Dendritic cell treated with granulocyte-macrophage colony-stimulating factor and Interleukin-4, amounts not matched to agents 40 ng/mL and 50 ng/mL, for 4 days (primary cell): ENCODE measurements around the gene BPIFA2.

Experiments
- H3K27ac Mint-ChIP-seq: one replicate; pipeline ENCODE4 v1.8.0; 2022; ENCODE audit warnings: mild to moderate bottlenecking, mixed read lengths
- H3K27me3 Mint-ChIP-seq: one replicate; pipeline ENCODE4 v1.8.0; 2022; ENCODE audit warnings: mild to moderate bottlenecking, mixed read lengths
- H3K36me3 Mint-ChIP-seq: one replicate; pipeline ENCODE4 v1.8.0; 2022; ENCODE audit warnings: low read depth, mixed read lengths
- H3K4me1 Mint-ChIP-seq: one replicate; pipeline ENCODE4 v1.8.0; 2022; ENCODE audit warnings: low read depth, mixed read lengths
- H3K4me3 Mint-ChIP-seq: one replicate; pipeline ENCODE4 v1.8.0; 2022; ENCODE audit warnings: mild to moderate bottlenecking, moderate library complexity, mixed read lengths
- H3K9me3 Mint-ChIP-seq: one replicate; pipeline ENCODE4 v1.8.0; 2022; ENCODE audit warnings: mixed read lengths
- intact Hi-C: fragments of 100-400 bp; cut with micrococcal nuclease; formaldehyde crosslinking; loops from one replicate; pipeline ENCODE4 v1.15.0; 2022

The BPIFA2 gene

GRCh38 chr20:33192912-33193501 is 25.0 kb downstream of the BPIFA2 start:
- Mint-ChIP-seq H3K27me3 (peaks cover 4% of the 10 kb centered on the region), H3K9me3 (no peaks in the 10 kb centered on the region), H3K36me3 (no peaks in the 10 kb centered on the region), H3K27ac (no peak overlapping the region), H3K4me1 (no peaks in the 10 kb centered on the region), H3K4me3 (no peak overlapping the region)
- intact Hi-C loops, result no loop called here

GRCh38 chr20:33199026-33199425 is 31.1 kb downstream of the BPIFA2 start:
- intact Hi-C loops, result no loop called here
- H3K36me3 Mint-ChIP-seq, result no peaks in the 10 kb centered on the region
- no peaks in the 10 kb centered on the region for H3K9me3 Mint-ChIP-seq
- no peaks in the 10 kb centered on the region for H3K4me1 Mint-ChIP-seq
- H3K27ac Mint-ChIP-seq, result no peak overlapping the region
- peaks cover 4% of the 10 kb centered on the region for H3K27me3 Mint-ChIP-seq
- no peak overlapping the region for H3K4me3 Mint-ChIP-seq

GRCh38 chr20:33202451-33202850 is 34.5 kb downstream of the BPIFA2 start:
- H3K27ac Mint-ChIP-seq, result no peak overlapping the region
- peaks cover 4% of the 10 kb centered on the region for H3K27me3 Mint-ChIP-seq
- H3K9me3 Mint-ChIP-seq, result no peaks in the 10 kb centered on the region
- H3K4me1 Mint-ChIP-seq, result no peaks in the 10 kb centered on the region
- intact Hi-C loops, result no loop called here
- H3K4me3 Mint-ChIP-seq, result no peak overlapping the region
- no peaks in the 10 kb centered on the region for H3K36me3 Mint-ChIP-seq

- H3K27me3 Mint-ChIP-seq, result peaks cover 4% of the 10 kb centered on the region
- no peaks in the 10 kb centered on the region for H3K36me3 Mint-ChIP-seq
- no peaks in the 10 kb centered on the region for H3K9me3 Mint-ChIP-seq
- intact Hi-C loops, result no loop called here
- H3K4me3 Mint-ChIP-seq, result no peak overlapping the region
- H3K27ac Mint-ChIP-seq, result no peak overlapping the region
- no peaks in the 10 kb centered on the region for H3K4me1 Mint-ChIP-seq
These were observed 35.5 kb downstream of the BPIFA2 start for GRCh38 chr20:33203444-33203843.

- Mint-ChIP-seq H3K4me1 (no peaks in the 10 kb centered on the region), H3K4me3 (no peak overlapping the region), H3K27me3 (peaks cover 19% of the 10 kb centered on the region), H3K9me3 (no peaks in the 10 kb centered on the region), H3K27ac (no peak overlapping the region), H3K36me3 (no peaks in the 10 kb centered on the region)
- intact Hi-C loops, result no loop called here
These were observed 41.8 kb downstream of the BPIFA2 start for GRCh38 chr20:33209789-33210188.

- Mint-ChIP-seq H3K36me3 (no peaks in the 10 kb centered on the region), H3K27ac (no peak overlapping the region), H3K4me3 (no peak overlapping the region), H3K4me1 (no peaks in the 10 kb centered on the region), H3K27me3 (peaks cover 20% of the 10 kb centered on the region), H3K9me3 (no peaks in the 10 kb centered on the region)
- intact Hi-C loops, result no loop called here
These were observed 42.4 kb downstream of the BPIFA2 start for GRCh38 chr20:33210371-33210770.

- H3K27me3 Mint-ChIP-seq, result peaks cover 23% of the 10 kb centered on the region
- intact Hi-C loops, result no loop called here
- no peak overlapping the region for H3K4me3 Mint-ChIP-seq
- no peaks in the 10 kb centered on the region for H3K4me1 Mint-ChIP-seq
- no peaks in the 10 kb centered on the region for H3K9me3 Mint-ChIP-seq
- H3K27ac Mint-ChIP-seq, result no peak overlapping the region
- H3K36me3 Mint-ChIP-seq, result no peaks in the 10 kb centered on the region
These were observed 44.0 kb downstream of the BPIFA2 start for GRCh38 chr20:33211817-33212424.

- H3K9me3 Mint-ChIP-seq, result no peaks in the 10 kb centered on the region
- H3K27ac Mint-ChIP-seq, result no peak within 1 kb of the TSS
- H3K4me3 Mint-ChIP-seq, result no peak within 1 kb of the TSS
- no peaks in the 10 kb centered on the region for H3K4me1 Mint-ChIP-seq
- intact Hi-C loops, result no loop called here
- H3K36me3 Mint-ChIP-seq, result no peaks in the 10 kb centered on the region
- peaks cover 21% of the 10 kb centered on the region for H3K27me3 Mint-ChIP-seq
These were observed 49.1 kb downstream of the BPIFA2 start, which contains the start of gene BPIFA3 for GRCh38 chr20:33217052-33217451. Gene BPIFA3 (plus strand): TSS chr20:33217352. CDS start chr20:33217537, 185 bp downstream.

GRCh38 chr20:33224399-33224798 is 56.4 kb downstream of the BPIFA2 start:
- Mint-ChIP-seq H3K27ac (no peak overlapping the region), H3K36me3 (no peaks in the 10 kb centered on the region), H3K9me3 (no peaks in the 10 kb centered on the region), H3K27me3 (peaks cover 12% of the 10 kb centered on the region), H3K4me3 (no peak overlapping the region), H3K4me1 (no peaks in the 10 kb centered on the region)
- intact Hi-C loops, result no loop called here

- H3K27ac Mint-ChIP-seq, result no peak overlapping the region
- no peak overlapping the region for H3K4me3 Mint-ChIP-seq
- H3K27me3 Mint-ChIP-seq, result peaks cover 14% of the 10 kb centered on the region
- intact Hi-C loops, result no loop called here
- no peaks in the 10 kb centered on the region for H3K9me3 Mint-ChIP-seq
- peaks cover 9% of the 10 kb centered on the region for H3K4me1 Mint-ChIP-seq
- H3K36me3 Mint-ChIP-seq, result no peaks in the 10 kb centered on the region
These were observed 61.9 kb downstream of the BPIFA2 start for GRCh38 chr20:33229843-33230242.
